Thoracic aorta (tissue), 2 donors: Measurements from ENCODE around the gene PLD5. TPM values are rescaled to one million over a fixed set of nuclear protein-coding genes. Genes with fewer than 3 reads are reported as not detected.
"Not testable (repeated sequence)": the region's sequence is repeated elsewhere in the genome, so short reads cannot be mapped to it uniquely, and the experiment has no call there.

ENCODE experiments used
- ATAC-seq: fragments of 150-250 bp; one replicate; pipeline ENCODE4 v1.8.0; 2017; ENCODE audit warnings: low read depth; ENCODE audit not compliant: insufficient number of reproducible peaks, low FRiP score
- DNase-seq: peaks from one replicate; pipeline ENCODE4 v3.0.0-alpha.2; 2020; ENCODE audit warnings: low spot score
- H3K27ac ChIP-seq, 2 donors: fragments of 200-600 bp; sonication (generic); 1 replicate in 1 of 2; 2 replicates in 1 of 2; pipeline ENCODE4 v1.5.1; 2016; ENCODE audit warnings: mild to moderate bottlenecking in 2 of 2, moderate library complexity in 2 of 2
- H3K27me3 ChIP-seq: fragments of 200-600 bp; sonication (generic); replicated peaks from 2 replicates; pipeline ENCODE4 v1.6.0; 2016; ENCODE audit warnings: mild to moderate bottlenecking; ENCODE audit not compliant: insufficient read depth
- H3K36me3 ChIP-seq: fragments of 200-600 bp; sonication (generic); one replicate; pipeline ENCODE4 v1.5.1; 2016
- H3K4me1 ChIP-seq, 2 donors: fragments of 200-600 bp; sonication (generic); 1 replicate in 1 of 2; 2 replicates in 1 of 2; pipeline versions ENCODE4 v1.5.1 to v1.6.0; 2016; ENCODE audit warnings: low read depth in 2 of 2, mild to moderate bottlenecking in 1 of 2; ENCODE audit not compliant: control insufficient read depth in 1 of 2
- H3K4me3 ChIP-seq: fragments of 200-600 bp; sonication (generic); 2 replicates; pipeline ENCODE4 v1.5.1; 2016; ENCODE audit warnings: mild to moderate bottlenecking
- H3K9me3 ChIP-seq: fragments of 200-600 bp; sonication (generic); 2 replicates; pipeline ENCODE4 v1.5.1; 2016
- CTCF ChIP-seq: fragments of 200-600 bp; sonication (generic); IDR thresholded peaks from one replicate; pipeline ENCODE4 v1.5.1; 2019; ENCODE audit warnings: antibody characterized with exemption
- total RNA-seq, 2 donors: library from RNA; depleted of rRNA; stranded (reverse); fragments of >200 nt; gene quantifications; one replicate each; pipeline versions ENCODE4 v1.1.0 to v1.2.3, GENCODE V29; 2016

PLD5 gene
- total RNA-seq, 2 donors from 2014 or later: 12.2 to 23.9 TPM

- Histone ChIP-seq H3K4me3 (no peak overlapping the region), H3K27ac (no peak overlapping the region), H3K4me1 (peaks cover 0 to 7% of the 10 kb centered on the region in 2 donors), H3K27me3 (no peaks in the 10 kb centered on the region), H3K36me3 (no peaks in the 10 kb centered on the region), H3K9me3 (no peaks in the 10 kb centered on the region)
- no peak for DNase-seq
- no peak for TF ChIP-seq CTCF
- ATAC-seq: no peak
These were observed 206.4 kb downstream of the PLD5 start for GRCh38 chr1:242318140-242318539.

- not testable (repeated sequence) for H3K27me3 ChIP-seq, H3K27ac ChIP-seq, H3K4me3 ChIP-seq, ATAC-seq, DNase-seq, H3K4me1 ChIP-seq, H3K36me3 ChIP-seq, H3K9me3 ChIP-seq
These were observed 209.6 kb downstream of the PLD5 start for GRCh38 chr1:242314865-242315264.

GRCh38 chr1:242314085-242314649 is 210.3 kb downstream of the PLD5 start:
- H3K27me3 ChIP-seq, DNase-seq, H3K27ac ChIP-seq, ATAC-seq, H3K9me3 ChIP-seq, H3K36me3 ChIP-seq, H3K4me1 ChIP-seq, H3K4me3 ChIP-seq: not testable (repeated sequence)

GRCh38 chr1:242308681-242309080 is 215.8 kb downstream of the PLD5 start:
- not testable (repeated sequence) for H3K36me3 ChIP-seq, H3K4me1 ChIP-seq, DNase-seq, ATAC-seq, H3K4me3 ChIP-seq, H3K27ac ChIP-seq, H3K27me3 ChIP-seq, H3K9me3 ChIP-seq

GRCh38 chr1:242293781-242294180 is 230.7 kb downstream of the PLD5 start:
- not testable (repeated sequence) for H3K9me3 ChIP-seq, H3K4me3 ChIP-seq, ATAC-seq, H3K36me3 ChIP-seq, H3K27me3 ChIP-seq, H3K27ac ChIP-seq, DNase-seq, H3K4me1 ChIP-seq

DNA sequence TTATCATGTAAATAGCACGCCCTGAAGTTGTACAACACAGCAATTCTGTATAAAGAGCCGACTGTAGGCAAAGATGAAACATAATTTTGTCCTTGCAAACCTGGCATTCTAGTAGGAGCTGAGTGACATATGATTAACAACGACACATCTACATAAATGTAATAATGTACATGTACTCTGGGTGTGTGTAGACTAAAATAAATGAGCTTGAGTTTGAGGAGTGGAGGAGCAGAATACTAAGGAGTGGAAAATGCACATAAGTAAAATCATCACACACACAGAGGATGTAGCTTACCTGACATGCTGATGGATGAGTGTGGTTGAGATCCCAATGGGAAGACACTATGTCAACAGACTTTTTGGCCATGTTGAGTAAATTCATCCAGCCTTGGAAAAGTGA is 236.4 kb downstream of the PLD5 start:
- DNase-seq, H3K4me1 ChIP-seq, H3K4me3 ChIP-seq, H3K27me3 ChIP-seq, H3K36me3 ChIP-seq, H3K9me3 ChIP-seq, H3K27ac ChIP-seq, ATAC-seq: not testable (repeated sequence)

GRCh38 chr1:242282758-242283485 is 241.6 kb downstream of the PLD5 start:
- not testable (repeated sequence) for DNase-seq, ATAC-seq, H3K9me3 ChIP-seq, H3K27ac ChIP-seq, H3K27me3 ChIP-seq, H3K36me3 ChIP-seq, H3K4me3 ChIP-seq, H3K4me1 ChIP-seq

GRCh38 chr1:242278406-242278805 is 246.1 kb downstream of the PLD5 start:
- H3K4me3 ChIP-seq, H3K27me3 ChIP-seq, DNase-seq, H3K4me1 ChIP-seq, H3K27ac ChIP-seq, H3K36me3 ChIP-seq, H3K9me3 ChIP-seq, ATAC-seq: not testable (repeated sequence)

- H3K9me3 ChIP-seq, H3K4me3 ChIP-seq, ATAC-seq, H3K27ac ChIP-seq, H3K4me1 ChIP-seq, H3K36me3 ChIP-seq, H3K27me3 ChIP-seq, DNase-seq: not testable (repeated sequence)
These were observed 247.7 kb downstream of the PLD5 start for GRCh38 chr1:242276769-242277168.

DNA sequence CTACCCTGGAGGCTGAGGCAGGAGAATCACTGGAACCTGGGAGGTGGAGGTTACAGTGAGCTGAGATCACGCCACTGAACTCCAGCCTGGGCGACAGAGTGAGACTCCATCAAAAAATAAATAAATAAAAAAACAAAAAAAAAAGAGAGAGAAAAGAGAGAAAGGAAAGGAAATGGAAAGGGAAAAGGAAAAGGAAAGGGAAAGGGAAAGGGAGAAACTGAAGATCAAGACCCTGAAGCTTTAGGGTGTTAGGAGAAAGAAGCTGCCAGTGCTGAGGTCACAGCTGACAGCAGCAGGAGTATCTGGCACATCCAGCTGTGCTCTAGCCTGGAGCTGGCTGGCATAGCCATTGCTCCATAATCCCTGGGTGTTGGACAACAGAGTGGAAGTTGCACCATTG is 257.5 kb downstream of the PLD5 start:
- not testable (repeated sequence) for H3K27ac ChIP-seq, H3K27me3 ChIP-seq, H3K9me3 ChIP-seq, H3K4me3 ChIP-seq, ATAC-seq, DNase-seq, H3K4me1 ChIP-seq, H3K36me3 ChIP-seq

- not testable (repeated sequence) for H3K9me3 ChIP-seq, ATAC-seq, H3K4me1 ChIP-seq, DNase-seq, H3K27me3 ChIP-seq, H3K27ac ChIP-seq, H3K36me3 ChIP-seq, H3K4me3 ChIP-seq
These were observed 260.1 kb downstream of the PLD5 start for GRCh38 chr1:242264419-242264818.
